MM.1S (cell line): Measurements from ENCODE around the gene NNT.

Experiments used
- DNase-seq: peaks from one replicate; pipeline ENCODE4 v3.0.0-alpha.2; 2015
- H2AFZ ChIP-seq: fragments of 300-600 bp; sonication (generic); 2 replicates; pipeline ENCODE4 v1.6.0; 2016; ENCODE audit warnings: antibody characterized with exemption, low read length
- H3F3A ChIP-seq: fragments of 300-600 bp; sonication (generic); 2 replicates; pipeline ENCODE4 v1.6.1; 2016; ENCODE audit warnings: mild to moderate bottlenecking, antibody characterized with exemption, low read length, moderate library complexity, mixed read lengths; ENCODE audit not compliant: insufficient read depth
- H3K27ac ChIP-seq: fragments of 300-600 bp; sonication (generic); 2 replicates; pipeline ENCODE4 v1.5.1; 2016; ENCODE audit warnings: mild to moderate bottlenecking, low read length
- H3K27me3 ChIP-seq: fragments of 300-600 bp; sonication (generic); replicated peaks from 2 replicates; pipeline ENCODE4 v1.6.0; 2016; ENCODE audit warnings: low read length; ENCODE audit not compliant: insufficient read depth
- H3K36me3 ChIP-seq: fragments of 300-600 bp; sonication (generic); replicated peaks from 2 replicates; pipeline ENCODE4 v1.6.1; 2016; ENCODE audit warnings: mild to moderate bottlenecking, low read length, mixed read lengths; ENCODE audit not compliant: insufficient read depth
- H3K4me1 ChIP-seq: fragments of 300-600 bp; sonication (generic); 2 replicates; pipeline ENCODE4 v1.6.1; 2016; ENCODE audit warnings: low read length, mixed read lengths
- H3K4me2 ChIP-seq: fragments of 300-600 bp; sonication (generic); 2 replicates; pipeline ENCODE4 v1.6.0; 2016; ENCODE audit warnings: low read depth, low read length
- H3K4me3 ChIP-seq: fragments of 300-600 bp; sonication (generic); 2 replicates; pipeline ENCODE4 v1.5.1; 2016; ENCODE audit warnings: low read length, mixed read lengths
- H3K79me2 ChIP-seq: fragments of 300-600 bp; sonication (generic); 2 replicates; pipeline ENCODE4 v1.6.1; 2016; ENCODE audit warnings: mixed run types, low read length, mixed read lengths
- H3K9ac ChIP-seq: fragments of 300-600 bp; sonication (generic); 2 replicates; pipeline ENCODE4 v1.6.1; 2016; ENCODE audit warnings: low read length, mixed read lengths
- H3K9me2 ChIP-seq: fragments of 300-600 bp; sonication (generic); replicated peaks from 2 replicates; pipeline ENCODE4 v1.6.1; 2016; ENCODE audit warnings: mild to moderate bottlenecking, low read length, mixed read lengths; ENCODE audit not compliant: insufficient read depth
- H3K9me3 ChIP-seq: fragments of 300-600 bp; sonication (generic); replicated peaks from 2 replicates; pipeline ENCODE4 v1.6.1; 2016; ENCODE audit warnings: mild to moderate bottlenecking, low read length, mixed read lengths; ENCODE audit not compliant: insufficient read depth
- H4K20me1 ChIP-seq: fragments of 300-600 bp; sonication (generic); 2 replicates; pipeline ENCODE4 v1.6.1; 2016; ENCODE audit warnings: mild to moderate bottlenecking, low read length, moderate library complexity, mixed read lengths; ENCODE audit not compliant: insufficient read depth
- EZH2 ChIP-seq: fragments of 300-600 bp; sonication (generic); optimal IDR thresholded peaks from 2 replicates; pipeline ENCODE3; 2017; ENCODE audit warnings: low read depth, mild to moderate bottlenecking, antibody characterized with exemption, low read length, mixed read lengths
- EZH2phosphoT487 ChIP-seq: fragments of 300-600 bp; sonication (generic); IDR thresholded peaks from 2 replicates; pipeline ENCODE4 v1.6.1; 2018; ENCODE audit warnings: antibody characterized with exemption, low read length
- TF ChIP-seq, protein P1 (sequence below): fragments of 300-600 bp; sonication (generic); IDR thresholded peaks from 2 replicates; pipeline ENCODE4 v1.5.1; 2016; ENCODE audit warnings: antibody characterized with exemption, low read length, mixed read lengths

NNT gene

DNA sequence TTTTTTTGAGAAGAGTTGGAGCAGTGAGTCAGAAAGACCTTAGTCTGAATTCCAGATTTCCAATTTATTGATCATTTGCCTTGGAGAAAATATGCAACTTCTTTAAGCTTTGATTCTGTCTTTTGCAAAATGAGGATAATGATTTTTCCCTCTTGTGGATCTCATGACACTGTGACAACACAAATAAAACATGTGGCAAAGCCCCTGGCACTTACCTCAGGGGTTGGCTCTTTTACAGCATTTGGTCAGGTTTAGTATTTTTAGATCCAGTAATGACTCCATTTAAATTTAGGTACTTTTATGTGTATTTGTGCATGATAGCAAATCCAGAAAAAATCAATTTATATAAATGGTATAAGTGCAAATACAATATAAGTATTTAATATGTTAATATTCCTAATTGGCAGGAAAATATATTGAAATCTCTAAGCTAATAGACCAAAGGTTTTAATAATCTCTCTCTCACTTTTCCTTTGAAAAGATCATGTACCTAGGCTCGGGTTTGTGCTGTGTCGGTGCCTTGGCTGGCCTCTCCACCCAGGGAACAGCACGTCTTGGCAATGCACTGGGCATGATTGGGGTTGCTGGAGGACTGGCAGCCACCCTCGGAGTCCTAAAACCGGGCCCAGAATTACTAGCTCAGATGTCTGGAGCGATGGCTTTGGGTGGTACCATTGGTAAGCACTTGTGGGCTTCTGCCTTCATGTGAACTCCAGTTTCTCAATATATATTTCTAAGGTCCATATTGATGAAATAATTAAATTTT lies 49.7 kb downstream of the NNT start:
- no peaks in the 10 kb centered on the region for H3K27me3 ChIP-seq
- H3K79me2 ChIP-seq = no peaks in the 10 kb centered on the region
- no peak overlapping the region for H2AFZ ChIP-seq
- H3K4me1 ChIP-seq = no peaks in the 10 kb centered on the region
- H3K9ac ChIP-seq = no peak overlapping the region
- no peak overlapping the region for H3K4me3 ChIP-seq
- no peak overlapping the region for H3K27ac ChIP-seq
- no peak overlapping the region for H3K4me2 ChIP-seq
- H3K9me3 ChIP-seq = no peaks in the 10 kb centered on the region
- no peaks in the 10 kb centered on the region for H3K9me2 ChIP-seq
- TF ChIP-seq, protein P1, sequence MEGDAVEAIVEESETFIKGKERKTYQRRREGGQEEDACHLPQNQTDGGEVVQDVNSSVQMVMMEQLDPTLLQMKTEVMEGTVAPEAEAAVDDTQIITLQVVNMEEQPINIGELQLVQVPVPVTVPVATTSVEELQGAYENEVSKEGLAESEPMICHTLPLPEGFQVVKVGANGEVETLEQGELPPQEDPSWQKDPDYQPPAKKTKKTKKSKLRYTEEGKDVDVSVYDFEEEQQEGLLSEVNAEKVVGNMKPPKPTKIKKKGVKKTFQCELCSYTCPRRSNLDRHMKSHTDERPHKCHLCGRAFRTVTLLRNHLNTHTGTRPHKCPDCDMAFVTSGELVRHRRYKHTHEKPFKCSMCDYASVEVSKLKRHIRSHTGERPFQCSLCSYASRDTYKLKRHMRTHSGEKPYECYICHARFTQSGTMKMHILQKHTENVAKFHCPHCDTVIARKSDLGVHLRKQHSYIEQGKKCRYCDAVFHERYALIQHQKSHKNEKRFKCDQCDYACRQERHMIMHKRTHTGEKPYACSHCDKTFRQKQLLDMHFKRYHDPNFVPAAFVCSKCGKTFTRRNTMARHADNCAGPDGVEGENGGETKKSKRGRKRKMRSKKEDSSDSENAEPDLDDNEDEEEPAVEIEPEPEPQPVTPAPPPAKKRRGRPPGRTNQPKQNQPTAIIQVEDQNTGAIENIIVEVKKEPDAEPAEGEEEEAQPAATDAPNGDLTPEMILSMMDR = no peak
- H3K36me3 ChIP-seq = peaks cover 13% of the 10 kb centered on the region
- no peaks in the 10 kb centered on the region; the same call in 1 of the 2 replicates for H3F3A ChIP-seq
- DNase-seq = no peak
- H4K20me1 ChIP-seq = no peaks in the 10 kb centered on the region

DNA sequence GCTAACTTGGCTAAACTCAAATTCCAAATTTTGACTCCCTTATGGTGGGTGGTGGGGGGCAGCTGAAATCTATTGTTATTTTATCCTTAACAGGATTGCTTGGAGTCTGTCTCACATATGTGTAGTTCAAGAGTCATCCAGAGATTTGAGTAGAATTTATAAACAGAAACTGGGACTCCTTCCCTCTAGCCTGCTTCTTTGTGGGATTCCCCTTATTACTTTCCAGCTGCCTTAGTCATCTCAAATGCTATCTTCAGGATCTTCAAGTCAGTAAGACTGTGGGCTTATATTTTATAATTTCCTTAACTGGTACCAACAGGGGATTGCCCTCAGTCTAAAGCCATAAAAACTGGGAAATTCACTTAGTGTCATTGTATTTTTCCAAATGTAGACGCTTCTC lies 55.5 kb downstream of the NNT start:
- Histone ChIP-seq H3K27me3 (no peaks in the 10 kb centered on the region), H3K9me3 (no peaks in the 10 kb centered on the region), H3K4me1 (no peaks in the 10 kb centered on the region), H3K4me2 (no peak overlapping the region), H3K79me2 (0 out of 2 replicates have a peak, but pooled peaks cover 8% of the 10 kb centered on the region), H3F3A (no peaks in the 10 kb centered on the region; the same call in 1 of the 2 replicates), H3K36me3 (peaks cover 12% of the 10 kb centered on the region; the same call in 1 of the 2 replicates), H2AFZ (no peak overlapping the region), H3K27ac (no peak overlapping the region), H4K20me1 (no peaks in the 10 kb centered on the region), H3K4me3 (no peak overlapping the region), H3K9ac (no peak overlapping the region), H3K9me2 (no peaks in the 10 kb centered on the region)
- DNase-seq = no peak
- TF ChIP-seq EZH2 = no peak
- TF ChIP-seq, protein P1 = no peak
- TF ChIP-seq EZH2phosphoT487 = no peak

DNA sequence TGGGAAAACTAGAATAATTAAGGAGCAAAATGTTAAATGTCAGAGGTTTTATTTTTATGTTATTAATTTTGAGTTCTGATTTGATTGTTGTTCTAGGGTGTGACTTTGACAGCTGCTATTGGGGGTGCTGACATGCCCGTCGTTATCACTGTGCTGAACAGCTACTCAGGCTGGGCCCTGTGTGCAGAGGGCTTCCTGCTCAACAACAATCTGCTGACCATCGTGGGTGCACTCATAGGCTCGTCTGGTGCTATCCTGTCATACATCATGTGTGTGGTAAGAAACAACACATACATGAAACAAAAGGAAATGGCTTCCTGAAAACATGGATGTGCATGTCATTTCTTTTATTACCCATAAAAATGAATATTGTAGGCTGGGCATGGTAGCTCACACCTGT lies 56.1 kb downstream of the NNT start:
- H3K4me2 ChIP-seq = no peak overlapping the region
- no peaks in the 10 kb centered on the region; the same call in 1 of the 2 replicates for H3F3A ChIP-seq
- DNase-seq = no peak
- no peaks in the 10 kb centered on the region for H3K9me3 ChIP-seq
- no peak overlapping the region for H3K4me3 ChIP-seq
- TF ChIP-seq, protein P1 = no peak
- TF ChIP-seq EZH2 = no peak
- TF ChIP-seq EZH2phosphoT487 = no peak
- H3K9me2 ChIP-seq = no peaks in the 10 kb centered on the region
- H4K20me1 ChIP-seq = no peaks in the 10 kb centered on the region
- no peak overlapping the region for H3K9ac ChIP-seq
- no peak overlapping the region for H2AFZ ChIP-seq
- 0 out of 2 replicates have a peak, but pooled peaks cover 11% of the 10 kb centered on the region for H3K79me2 ChIP-seq
- H3K36me3 ChIP-seq = peaks cover 18% of the 10 kb centered on the region; the same call in 1 of the 2 replicates
- H3K27ac ChIP-seq = no peak overlapping the region
- no peaks in the 10 kb centered on the region for H3K4me1 ChIP-seq
- no peaks in the 10 kb centered on the region for H3K27me3 ChIP-seq
